ENCODE results near the gene SGIP1. TPM values are rescaled to one million over a fixed set of nuclear protein-coding genes. Genes with fewer than 3 reads are reported as not detected.

SGIP1 gene
- polyA plus RNA-seq, 1 of the 3 experiments (the other 2 are of a cell fraction): 15.5 TPM

- no peak for TF ChIP-seq RCOR1 (IDR thresholded peaks at IDR 0.05; ENCODE audit: low read length)
Measured at GRCh38 chr1:66521721-66522365, 12.1 kb upstream of the SGIP1 start (continued).

- POLR2A ChIA-PET: no interaction called here
- no peak overlapping the region for H3K9ac ChIP-seq
- H3K9me2 ChIP-seq: no peaks in the 10 kb centered on the region
- CTCF ChIA-PET: interaction anchor here (1.0 kb wide), 1 partner anchor 19 kb away, joined by 3 read pairs; no protein-coding TSS in a partner anchor
- H3K79me2 ChIP-seq (ENCODE audit: insufficient read depth): no peaks in the 10 kb centered on the region
- H3K27ac ChIP-seq (ENCODE audit: low read depth in 2 of 2, low read length in 1 of 2): no peak overlapping the region
- no peak overlapping the region for H2AFZ ChIP-seq (ENCODE audit: low read depth)
- TF ChIP-seq USF2 (IDR thresholded peaks at IDR 0.05; ENCODE audit: borderline replicate concordance, low read depth, low read length): no peak
- no peak for TF ChIP-seq CTCF (IDR thresholded peaks at IDR 0.05)
- no peak for TF ChIP-seq NFIC (IDR thresholded peaks at IDR 0.05; ENCODE audit: borderline replicate concordance)
- no peak for TF ChIP-seq FOSL2 (IDR thresholded peaks at IDR 0.05; ENCODE audit: borderline replicate concordance, low read depth)
- TF ChIP-seq FOXM1 (IDR thresholded peaks at IDR 0.05; ENCODE audit: low read depth): no peak
- peaks cover 0 to 5% of the 10 kb centered on the region in 2 experiments; a peak in 2 of 4 replicates for H3K4me1 ChIP-seq (ENCODE audit: control insufficient read depth in 1 of 2, insufficient read depth in 2 of 2, low read depth in 1 of 2, low read length in 1 of 2)
- no peak overlapping the region for H3K4me3 ChIP-seq (ENCODE audit: low read depth in 2 of 2, low read length in 1 of 2)
- no peaks in the 10 kb centered on the region for H3K27me3 ChIP-seq (ENCODE audit: insufficient read depth)
- no peak for DNase-seq
- no peaks in the 10 kb centered on the region for H4K20me1 ChIP-seq (ENCODE audit: insufficient read depth)
- H3K9me3 ChIP-seq: no peaks in the 10 kb centered on the region
- no peaks in the 10 kb centered on the region for H3K36me3 ChIP-seq (replicated peaks in 1 of 2; ENCODE audit: control insufficient read depth in 1 of 2, insufficient read depth in 2 of 2, low read length in 1 of 2)
- no peak overlapping the region for H3K4me2 ChIP-seq
- peaks cover 11% of the 10 kb centered on the region for H3F3A ChIP-seq (replicated peaks; ENCODE audit: insufficient read depth)
Measured at GRCh38 chr1:66523562-66523961, 10.4 kb upstream of the SGIP1 start.

- no peaks in the 10 kb centered on the region for H4K20me1 ChIP-seq (ENCODE audit: insufficient read depth)
- no peak for DNase-seq
- no peaks in the 10 kb centered on the region for H3K9me2 ChIP-seq
- WGBS (ENCODE audit: low lambda C conversion rate): 83% methylated on average over 1 of the region's 1 CpG
- no peak overlapping the region; a peak in 1 of 4 replicates for H3K27ac ChIP-seq (ENCODE audit: low read depth in 2 of 2, low read length in 1 of 2)
- H3F3A ChIP-seq (replicated peaks; ENCODE audit: insufficient read depth): peaks cover 11% of the 10 kb centered on the region
- H3K79me2 ChIP-seq (ENCODE audit: insufficient read depth): no peaks in the 10 kb centered on the region
- no peak overlapping the region for H2AFZ ChIP-seq (ENCODE audit: low read depth)
- no peak overlapping the region for H3K4me2 ChIP-seq
- H3K4me1 ChIP-seq (ENCODE audit: control insufficient read depth in 1 of 2, insufficient read depth in 2 of 2, low read depth in 1 of 2, low read length in 1 of 2): peaks cover 0 to 9% of the 10 kb centered on the region in 2 experiments; a peak in 3 of 4 replicates
- no peaks in the 10 kb centered on the region for H3K9me3 ChIP-seq
- ChIA-PET POLR2A (no interaction called here), CTCF (interaction anchor here (1.1 to 1.6 kb wide), 2 partner anchors 18 to 79 kb away, joined by 3 to 6 read pairs; no protein-coding TSS in a partner anchor)
- TF ChIP-seq USF2 (IDR thresholded peaks at IDR 0.05; ENCODE audit: borderline replicate concordance, low read depth, low read length) (no peak), RXRA (IDR thresholded peaks at IDR 0.05; ENCODE audit: borderline replicate concordance, low read depth) (no peak), NRF1 (IDR thresholded peaks at IDR 0.05; ENCODE audit: low read depth, low read length) (no peak), RAD21 (IDR thresholded peaks at IDR 0.05; ENCODE audit: low read length) (no peak), FOSL2 (IDR thresholded peaks at IDR 0.05; ENCODE audit: borderline replicate concordance, low read depth) (no peak), USF1 (IDR thresholded peaks at IDR 0.05; ENCODE audit: borderline replicate concordance, low read depth) (no peak)
- no peaks in the 10 kb centered on the region for H3K27me3 ChIP-seq (ENCODE audit: insufficient read depth)
- H3K4me3 ChIP-seq (ENCODE audit: low read depth in 2 of 2, low read length in 1 of 2): no peak overlapping the region
- H3K36me3 ChIP-seq (replicated peaks in 1 of 2; ENCODE audit: control insufficient read depth in 1 of 2, insufficient read depth in 2 of 2, low read length in 1 of 2): no peaks in the 10 kb centered on the region
- H3K9ac ChIP-seq: no peak overlapping the region
Measured at GRCh38 chr1:66525086-66525485, 8.9 kb upstream of the SGIP1 start.

Measured in SK-N-SH (cell line).